Measurements from ENCODE around the gene PPP2R3A.
"Not testable (repeated sequence)": the region's sequence is repeated elsewhere in the genome, so short reads cannot be mapped to it uniquely, and the experiment has no call there.

DNA sequence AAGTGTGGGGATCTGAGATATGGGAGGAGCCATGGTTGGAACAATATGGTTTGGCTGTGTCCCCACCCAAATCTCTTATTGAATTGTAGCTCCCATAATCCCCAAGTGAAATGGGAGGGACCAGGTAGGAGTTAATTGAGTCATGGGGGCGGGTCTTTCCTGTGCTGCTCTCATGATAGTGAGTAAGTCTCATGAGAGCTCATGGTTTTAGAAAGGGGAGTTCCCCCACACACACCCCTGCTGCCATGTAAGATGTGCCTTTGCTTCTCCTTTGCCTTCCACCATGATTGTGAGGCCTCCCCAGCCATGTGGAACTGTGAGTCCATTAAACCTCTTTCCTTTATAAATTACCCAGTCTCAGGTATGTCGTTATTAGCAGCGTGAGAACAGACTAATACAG is 119.5 kb downstream of the PPP2R3A start:
- not testable (repeated sequence) for TF ChIP-seq CTCF (conservative IDR thresholded peaks at IDR 0.05); ZFX (IDR thresholded peaks at IDR 0.05)

All from C4-2B (cell line).